H9 (cell line): ENCODE measurements around the gene ABCA6. TPM values are rescaled to one million over a fixed set of nuclear protein-coding genes. Genes with fewer than 3 reads are reported as not detected.

Experiments used
- DNase-seq: peaks from one replicate; pipeline ENCODE4 v3.0.0-alpha.2; 2017
- H2AFZ ChIP-seq: one replicate; pipeline ENCODE4 v1.6.1; 2013; ENCODE audit warnings: mild to moderate bottlenecking, low read length, control low read depth, moderate library complexity
- H2AK5ac ChIP-seq: 2 replicates; pipeline ENCODE4 v1.6.1; 2013; ENCODE audit warnings: low read length, control low read depth, mixed read lengths; ENCODE audit not compliant: insufficient read length
- H2BK120ac ChIP-seq: one replicate; pipeline ENCODE4 v1.6.1; 2013; ENCODE audit warnings: low read depth, mild to moderate bottlenecking, low read length, control low read depth, inconsistent platforms; ENCODE audit not compliant: poor library complexity, severe bottlenecking
- H2BK12ac ChIP-seq: 2 replicates; pipeline ENCODE4 v1.6.1; 2013; ENCODE audit warnings: low read length, control low read depth, mixed read lengths, low read depth; ENCODE audit not compliant: insufficient read length
- H2BK15ac ChIP-seq: 2 replicates; pipeline ENCODE4 v1.6.1; 2013; ENCODE audit warnings: low read depth, low read length, control low read depth
- H2BK20ac ChIP-seq: one replicate; pipeline ENCODE4 v1.6.1; 2013; ENCODE audit warnings: low read depth, mild to moderate bottlenecking, low read length, control low read depth, inconsistent platforms; ENCODE audit not compliant: poor library complexity, severe bottlenecking
- H2BK5ac ChIP-seq: 2 replicates; pipeline ENCODE4 v1.6.1; 2013; ENCODE audit warnings: low read length, control low read depth, mixed read lengths; ENCODE audit not compliant: insufficient read length
- H3K14ac ChIP-seq: 2 replicates; pipeline ENCODE4 v1.6.1; 2013; ENCODE audit warnings: low read length, control low read depth; ENCODE audit not compliant: insufficient read depth
- H3K18ac ChIP-seq: 2 replicates; pipeline ENCODE4 v1.6.1; 2013; ENCODE audit warnings: low read depth, mild to moderate bottlenecking, mixed read lengths, low read length, control low read depth; ENCODE audit not compliant: insufficient read length
- H3K23ac ChIP-seq: 2 replicates; pipeline ENCODE4 v1.6.1; 2013; ENCODE audit warnings: low read length, control low read depth, mixed read lengths, low read depth; ENCODE audit not compliant: insufficient read length
- H3K23me2 ChIP-seq: 2 replicates; pipeline ENCODE4 v1.6.1; 2013; ENCODE audit warnings: low read depth, mild to moderate bottlenecking, mixed read lengths, low read length, control low read depth; ENCODE audit not compliant: insufficient read length, poor library complexity, severe bottlenecking
- H3K27ac ChIP-seq: 2 replicates; pipeline ENCODE4 v1.5.1; 2013; ENCODE audit warnings: low read length, control low read depth, mixed read lengths, low read depth; ENCODE audit not compliant: insufficient read length
- H3K27me3 ChIP-seq: 2 replicates; pipeline ENCODE4 v1.6.1; 2013; ENCODE audit warnings: low read length, control low read depth, inconsistent platforms; ENCODE audit not compliant: insufficient read depth
- H3K4ac ChIP-seq: 2 replicates; pipeline ENCODE4 v1.6.1; 2013; ENCODE audit warnings: low read depth, mild to moderate bottlenecking, control low read depth, inconsistent platforms, low read length, moderate library complexity
- H3K4me1 ChIP-seq: 2 replicates; pipeline ENCODE4 v1.6.1; 2013; ENCODE audit warnings: low read length, control low read depth, inconsistent platforms; ENCODE audit not compliant: insufficient read depth
- H3K4me2 ChIP-seq: 2 replicates; pipeline ENCODE4 v1.6.1; 2013; ENCODE audit warnings: low read length, control low read depth, mixed read lengths; ENCODE audit not compliant: insufficient read length, insufficient read depth
- H3K56ac ChIP-seq: 2 replicates; pipeline ENCODE4 v1.6.1; 2013; ENCODE audit warnings: low read depth, mild to moderate bottlenecking, mixed read lengths, low read length, control low read depth; ENCODE audit not compliant: insufficient read length
- H3K79me1 ChIP-seq: 2 replicates; pipeline ENCODE4 v1.6.1; 2013; ENCODE audit warnings: low read depth, mild to moderate bottlenecking, moderate library complexity, low read length, control low read depth, inconsistent platforms; ENCODE audit not compliant: insufficient read depth, poor library complexity, severe bottlenecking
- H3K79me2 ChIP-seq: 2 replicates; pipeline ENCODE4 v1.6.1; 2013; ENCODE audit warnings: low read length, control low read depth, inconsistent platforms; ENCODE audit not compliant: insufficient read depth
- H3K9ac ChIP-seq: 2 replicates; pipeline ENCODE4 v1.6.1; 2013; ENCODE audit warnings: low read length, control low read depth, mixed read lengths; ENCODE audit not compliant: insufficient read length; ENCODE audit errors: extremely low read depth
- H3K9me3 ChIP-seq: one replicate; pipeline ENCODE4 v1.6.1; 2013; ENCODE audit warnings: low read depth, low read length, inconsistent platforms; ENCODE audit not compliant: control insufficient read depth
- H3T11ph ChIP-seq: one replicate; pipeline ENCODE4 v1.6.1; 2013; ENCODE audit warnings: mild to moderate bottlenecking, low read length, control low read depth, inconsistent platforms
- H4K20me1 ChIP-seq: one replicate; pipeline ENCODE4 v1.6.1; 2013; ENCODE audit not compliant: control insufficient read depth, insufficient read length, insufficient read depth
- H4K5ac ChIP-seq: 2 replicates; pipeline ENCODE4 v1.6.1; 2013; ENCODE audit warnings: low read depth, mild to moderate bottlenecking, mixed read lengths, low read length, control low read depth; ENCODE audit not compliant: insufficient read length
- H4K8ac ChIP-seq: replicated peaks from 2 replicates; pipeline ENCODE4 v1.6.1; 2013; ENCODE audit warnings: low read length, control low read depth, mixed read lengths, low read depth; ENCODE audit not compliant: insufficient read length
- H4K91ac ChIP-seq: 2 replicates; pipeline ENCODE4 v1.6.1; 2013; ENCODE audit warnings: low read depth, mild to moderate bottlenecking, moderate library complexity, mixed read lengths, low read length, control low read depth; ENCODE audit not compliant: insufficient read length
- H3K27ac Mint-ChIP-seq, 3 experiments: 2 replicates in 2 of 3; 3 replicates in 1 of 3; pipeline ENCODE4 v1.8.0; 2020 to 2021; ENCODE audit warnings: mixed read lengths in 3 of 3, mild to moderate bottlenecking in 1 of 3, moderate library complexity in 1 of 3
- H3K27me3 Mint-ChIP-seq: 2 replicates; pipeline ENCODE4 v1.8.0; 2021; ENCODE audit warnings: low read depth, mild to moderate bottlenecking, moderate library complexity, mixed read lengths
- H3K36me3 Mint-ChIP-seq, 3 experiments: 2 replicates in 2 of 3; 3 replicates in 1 of 3; pipeline ENCODE4 v1.8.0; 2020 to 2021; ENCODE audit warnings: low read depth in 3 of 3, mixed read lengths in 3 of 3; ENCODE audit not compliant: insufficient read depth in 1 of 3
- H3K4me1 Mint-ChIP-seq, 2 experiments: 2 replicates each; pipeline ENCODE4 v1.8.0; 2020; ENCODE audit warnings: mixed read lengths in 2 of 2
- H3K4me3 Mint-ChIP-seq, 2 experiments: 2 replicates in 1 of 2; 3 replicates in 1 of 2; pipeline ENCODE4 v1.8.0; 2020 to 2021; ENCODE audit warnings: mild to moderate bottlenecking in 2 of 2, mixed read lengths in 2 of 2, moderate library complexity in 1 of 2
- H3K9me3 Mint-ChIP-seq, 2 experiments: 2 replicates in 1 of 2; 3 replicates in 1 of 2; pipeline ENCODE4 v1.8.0; 2020; ENCODE audit warnings: mild to moderate bottlenecking in 2 of 2, mixed read lengths in 2 of 2, moderate library complexity in 1 of 2
- WGBS: extraction: QIAGEN DNeasy Blood & Tissue Kit; methylation state at CpG from one replicate; pipeline ENCODE4 v1.1.7; 2013; ENCODE audit warnings: missing lambda C conversion rate, low lambda C conversion rate, mixed read lengths; ENCODE audit not compliant: insufficient read length; ENCODE audit errors: extremely low coverage; 5-methylcytosine and 5-hydroxymethylcytosine counted together
- total RNA-seq: library from RNA; stranded (reverse); gene quantifications from 2 replicates; pipeline ENCODE4 v1.2.1, GENCODE V29; 2021
- TF ChIP-seq, protein P1 (sequence below): fragments of 200-600 bp; sonication (generic); conservative IDR thresholded peaks from 3 replicates; pipeline ENCODE4 v1.8.0; 2021; ENCODE audit warnings: antibody characterized with exemption, mild to moderate bottlenecking

ABCA6 gene
- total RNA-seq, 1 experiment from 2014 or later, result not detected

DNA sequence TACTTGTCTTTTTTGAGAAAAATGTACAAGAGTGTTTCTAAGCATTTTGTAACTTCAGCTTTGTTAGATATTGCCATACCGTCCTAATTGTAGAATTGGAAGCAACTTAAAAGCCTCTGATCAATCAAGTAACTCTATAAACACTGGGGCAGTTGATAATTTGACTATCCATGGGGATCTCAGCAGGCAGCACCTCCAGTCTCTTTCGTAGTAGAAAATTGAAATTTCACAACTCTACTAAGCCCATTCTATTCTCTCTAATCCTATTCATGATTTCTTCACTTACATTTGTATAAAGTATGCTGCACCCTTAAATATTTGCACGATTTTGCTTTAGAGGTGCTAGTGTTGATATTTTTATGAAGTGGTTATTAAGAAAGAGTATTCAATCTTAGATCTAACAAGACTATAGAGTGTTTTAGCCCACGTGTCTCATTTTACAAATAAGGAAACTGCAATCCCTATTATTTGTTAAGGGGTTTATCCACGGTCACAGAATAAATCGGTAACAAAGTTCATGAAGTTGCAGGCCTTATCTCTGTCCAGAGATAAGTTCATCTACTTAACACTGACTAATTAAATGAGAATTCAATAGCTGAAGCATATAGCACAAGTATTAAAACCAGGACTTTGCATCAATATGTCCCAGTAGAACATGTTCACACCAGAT, 10.9 kb downstream of the ABCA6 start:
- Histone ChIP-seq H3K4ac (no peak overlapping the region), H2BK5ac (no peak overlapping the region), H4K8ac (no peak overlapping the region), H2BK12ac (no peak overlapping the region), H4K5ac (no peak overlapping the region), H3K18ac (no peak overlapping the region), H3K23ac (no peak overlapping the region), H2BK15ac (no peak overlapping the region), H3K56ac (no peak overlapping the region), H2AK5ac (no peak overlapping the region), H2BK120ac (no peak overlapping the region), H3K14ac (no peak overlapping the region), H4K91ac (no peak overlapping the region), H3K27ac (no peak overlapping the region), H3K79me2 (no peaks in the 10 kb centered on the region), H3K27me3 (no peaks in the 10 kb centered on the region), H2AFZ (no peak overlapping the region), H3K23me2 (no peaks in the 10 kb centered on the region), H3T11ph (no peak overlapping the region), H3K4me1 (no peaks in the 10 kb centered on the region), H2BK20ac (no peak overlapping the region), H3K79me1 (no peaks in the 10 kb centered on the region), H3K9me3 (no peaks in the 10 kb centered on the region), H3K9ac (no peak overlapping the region), H3K4me2 (no peak overlapping the region), H4K20me1 (no peaks in the 10 kb centered on the region)
- no peak for DNase-seq
- Mint-ChIP-seq H3K27ac (no peak overlapping the region), H3K9me3 (no peaks in the 10 kb centered on the region), H3K36me3 (no peaks in the 10 kb centered on the region), H3K27me3 (no peaks in the 10 kb centered on the region), H3K4me1 (peaks cover 8 to 9% of the 10 kb centered on the region in 2 experiments; a peak in 3 of 4 replicates), H3K4me3 (no peak overlapping the region)
- TF ChIP-seq, protein P1, sequence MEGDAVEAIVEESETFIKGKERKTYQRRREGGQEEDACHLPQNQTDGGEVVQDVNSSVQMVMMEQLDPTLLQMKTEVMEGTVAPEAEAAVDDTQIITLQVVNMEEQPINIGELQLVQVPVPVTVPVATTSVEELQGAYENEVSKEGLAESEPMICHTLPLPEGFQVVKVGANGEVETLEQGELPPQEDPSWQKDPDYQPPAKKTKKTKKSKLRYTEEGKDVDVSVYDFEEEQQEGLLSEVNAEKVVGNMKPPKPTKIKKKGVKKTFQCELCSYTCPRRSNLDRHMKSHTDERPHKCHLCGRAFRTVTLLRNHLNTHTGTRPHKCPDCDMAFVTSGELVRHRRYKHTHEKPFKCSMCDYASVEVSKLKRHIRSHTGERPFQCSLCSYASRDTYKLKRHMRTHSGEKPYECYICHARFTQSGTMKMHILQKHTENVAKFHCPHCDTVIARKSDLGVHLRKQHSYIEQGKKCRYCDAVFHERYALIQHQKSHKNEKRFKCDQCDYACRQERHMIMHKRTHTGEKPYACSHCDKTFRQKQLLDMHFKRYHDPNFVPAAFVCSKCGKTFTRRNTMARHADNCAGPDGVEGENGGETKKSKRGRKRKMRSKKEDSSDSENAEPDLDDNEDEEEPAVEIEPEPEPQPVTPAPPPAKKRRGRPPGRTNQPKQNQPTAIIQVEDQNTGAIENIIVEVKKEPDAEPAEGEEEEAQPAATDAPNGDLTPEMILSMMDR, result no peak
- WGBS, result no CpG with 5 or more reads among the region's 6 CpGs
